Stomach smooth muscle (tissue), 2 donors: ENCODE measurements around the gene PMIS2.

ENCODE experiments used
- H3K27ac ChIP-seq: one replicate; pipeline ENCODE4 v1.7.0; 2013; ENCODE audit warnings: mild to moderate bottlenecking, low read length, inconsistent platforms
- H3K27me3 ChIP-seq, 2 donors: one replicate each; pipeline ENCODE4 v1.7.0; 2013; ENCODE audit warnings: low read length in 2 of 2; ENCODE audit not compliant: insufficient read depth in 2 of 2, control insufficient read depth in 1 of 2
- H3K36me3 ChIP-seq, 2 donors: one replicate each; pipeline ENCODE4 v1.7.0; 2013; ENCODE audit warnings: low read length in 2 of 2; ENCODE audit not compliant: control insufficient read depth in 2 of 2, insufficient read depth in 2 of 2
- H3K4me1 ChIP-seq: one replicate; pipeline ENCODE4 v1.7.0; 2013; ENCODE audit warnings: low read length; ENCODE audit not compliant: control insufficient read depth, insufficient read depth
- H3K4me3 ChIP-seq, 2 donors: one replicate each; pipeline ENCODE4 v1.7.0; 2013; ENCODE audit warnings: low read length in 2 of 2
- H3K9ac ChIP-seq, 2 donors: one replicate each; pipeline ENCODE4 v1.7.0; 2013; ENCODE audit warnings: low read length in 2 of 2, mild to moderate bottlenecking in 1 of 2
- H3K9me3 ChIP-seq, 2 donors: one replicate each; pipeline ENCODE4 v1.7.0; 2013; ENCODE audit warnings: low read length in 2 of 2; ENCODE audit not compliant: control insufficient read depth in 2 of 2
- donor health status: healthy.
- donor health status: Pancreatic carcinoma.

Gene PMIS2

DNA sequence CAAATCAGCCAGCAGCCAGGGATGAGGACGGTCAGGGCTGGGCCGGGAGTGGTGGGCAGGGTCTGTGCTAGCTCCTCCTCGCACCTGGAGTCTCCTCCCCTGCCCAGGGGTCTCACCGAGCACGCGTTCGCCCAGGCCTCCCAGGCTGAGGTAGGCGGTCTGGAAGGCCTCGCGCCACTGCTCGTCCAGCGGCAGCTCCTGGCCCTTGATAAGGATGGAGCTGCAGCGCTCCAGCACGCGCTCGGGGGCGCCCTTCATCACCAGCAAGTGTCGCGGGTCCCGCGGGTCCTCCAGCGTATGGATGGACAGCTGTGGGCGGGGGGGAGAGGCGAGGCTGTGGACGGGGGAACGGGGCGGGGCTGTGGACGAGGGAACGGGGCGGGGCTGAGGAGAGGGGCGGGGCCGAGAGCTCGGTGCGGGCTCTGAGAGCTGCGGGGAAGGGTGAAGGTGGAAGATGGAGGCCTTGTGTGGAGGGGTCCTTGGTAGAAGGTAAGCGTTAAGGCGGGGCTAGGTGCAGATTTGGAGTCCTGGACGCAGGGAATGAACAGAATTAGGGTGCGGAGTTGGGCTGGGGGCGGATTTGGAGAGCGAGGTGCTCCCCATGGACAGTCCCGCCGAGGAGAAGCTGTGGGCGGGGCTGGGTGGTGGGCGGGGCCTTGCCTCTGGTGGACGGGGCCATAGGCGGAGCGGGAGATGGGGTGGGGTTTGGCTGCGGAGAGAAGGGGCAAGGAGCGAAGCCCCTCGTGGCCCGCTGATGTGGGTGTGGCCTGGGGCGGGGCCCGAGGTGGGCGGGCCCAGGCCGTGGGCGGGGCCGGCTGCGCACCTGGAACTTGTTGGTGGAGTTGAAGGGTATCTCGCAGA lies 28.2 kb upstream of the PMIS2 start:
- Histone ChIP-seq H3K9me3 (no peaks in the 10 kb centered on the region), H3K4me1 (peaks cover 7% of the 10 kb centered on the region), H3K4me3 (peak overlapping the region; percentile 46 to 52), H3K27me3 (peaks cover 25 to 43% of the 10 kb centered on the region in 2 donors), H3K36me3 (no peaks in the 10 kb centered on the region), H3K9ac (no peak overlapping the region), H3K27ac (no peak overlapping the region)

DNA sequence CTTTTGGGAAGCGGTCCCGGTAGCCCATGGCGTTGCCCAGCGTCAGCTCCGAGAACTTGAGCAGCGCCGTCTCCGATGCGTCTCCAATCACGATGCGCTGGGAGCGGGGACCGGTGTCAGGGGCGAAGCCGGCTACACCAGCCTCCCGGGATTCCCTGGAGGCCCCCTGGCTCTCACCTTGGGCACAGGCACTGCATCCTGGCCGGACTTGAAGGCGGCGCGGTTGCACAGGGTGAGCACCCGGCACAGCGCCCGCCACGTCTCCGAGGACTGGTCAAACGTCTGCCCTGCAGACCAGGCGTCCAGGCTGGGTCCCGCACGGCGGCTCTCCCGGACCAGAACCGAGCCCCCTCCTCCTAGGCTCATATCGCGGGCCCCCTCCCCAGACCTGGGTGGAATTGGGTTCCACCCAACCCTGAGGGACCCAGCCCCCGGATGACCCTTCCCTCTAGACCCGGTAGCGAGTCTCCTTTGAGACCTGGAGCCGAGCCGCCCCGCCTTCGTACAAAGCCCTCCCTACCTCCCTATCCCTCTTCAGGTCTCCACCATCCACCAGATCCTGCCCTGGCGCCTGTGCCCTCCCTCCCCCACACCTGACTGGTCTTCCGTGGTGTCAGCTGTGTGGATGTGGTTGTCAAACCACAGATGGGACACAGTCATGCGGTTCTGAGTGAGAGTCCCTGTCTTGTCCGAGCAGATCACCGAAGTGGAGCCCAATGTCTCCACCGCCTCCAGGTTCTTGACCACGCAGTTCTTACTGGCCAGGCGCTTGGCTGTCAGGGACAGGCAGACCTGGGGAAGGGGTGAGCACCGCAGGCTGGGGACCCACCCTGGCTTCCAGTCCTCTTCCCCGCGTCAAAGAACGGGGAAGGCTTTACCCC lies 27.3 kb upstream of the PMIS2 start:
- peaks cover 7% of the 10 kb centered on the region for H3K4me1 ChIP-seq
- no peak overlapping the region for H3K9ac ChIP-seq
- H3K9me3 ChIP-seq, result no peaks in the 10 kb centered on the region
- peak overlapping the region; percentile 46 to 52 for H3K4me3 ChIP-seq
- peaks cover 29 to 44% of the 10 kb centered on the region in 2 donors for H3K27me3 ChIP-seq
- no peak overlapping the region for H3K27ac ChIP-seq
- no peaks in the 10 kb centered on the region for H3K36me3 ChIP-seq

DNA sequence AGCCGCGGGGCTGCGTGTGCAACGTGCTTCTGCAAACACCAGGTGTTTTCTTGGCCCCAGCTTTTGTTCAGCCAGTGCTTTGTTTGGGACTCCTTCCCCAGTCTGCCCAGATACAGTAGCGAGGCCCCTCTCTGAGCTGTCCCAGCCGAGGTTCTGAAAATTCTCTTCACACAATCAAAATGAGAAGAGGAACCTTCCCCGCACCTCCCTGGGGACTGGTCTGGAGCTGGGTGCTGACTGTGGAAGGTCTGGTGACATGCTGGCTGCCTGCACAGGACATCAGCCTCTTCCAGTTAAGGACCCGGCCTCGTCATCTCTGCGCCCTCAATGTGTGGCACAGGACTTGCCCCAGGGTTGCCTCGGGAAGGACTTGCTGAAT lies 26.7 kb upstream of the PMIS2 start:
- H3K36me3 ChIP-seq, result no peaks in the 10 kb centered on the region

DNA sequence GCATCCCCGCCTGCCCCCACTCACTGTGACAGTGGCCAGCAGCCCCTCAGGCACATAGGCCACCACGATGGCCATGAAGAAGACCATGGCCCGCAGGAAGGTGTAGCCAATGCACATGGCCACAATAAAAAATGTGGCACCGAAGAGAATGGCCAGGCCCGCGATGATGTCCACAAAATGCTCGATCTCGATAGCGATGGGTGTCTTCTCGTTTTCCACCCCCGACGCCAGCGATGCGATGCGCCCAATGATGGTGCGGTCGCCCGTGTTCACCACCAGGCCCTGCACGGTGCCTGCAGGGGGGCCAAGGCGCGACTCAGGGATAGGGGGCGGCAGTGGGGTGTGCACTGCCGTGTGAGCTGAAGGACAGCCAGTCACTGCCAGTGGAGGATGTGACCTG lies 26.2 kb upstream of the PMIS2 start:
- H3K36me3 ChIP-seq, result no peaks in the 10 kb centered on the region
- H3K4me1 ChIP-seq, result peaks cover 7% of the 10 kb centered on the region
- no peak overlapping the region for H3K4me3 ChIP-seq
- no peak overlapping the region for H3K27ac ChIP-seq
- H3K9me3 ChIP-seq, result no peaks in the 10 kb centered on the region
- no peak overlapping the region for H3K9ac ChIP-seq
- peaks cover 29 to 46% of the 10 kb centered on the region in 2 donors for H3K27me3 ChIP-seq

More for the DNA sequence above, 26.7 kb upstream of the PMIS2 start:
- Histone ChIP-seq H3K27me3 (peaks cover 29 to 46% of the 10 kb centered on the region in 2 donors), H3K9me3 (no peaks in the 10 kb centered on the region), H3K4me1 (peaks cover 7% of the 10 kb centered on the region), H3K27ac (no peak overlapping the region), H3K4me3 (no peak overlapping the region), H3K9ac (no peak overlapping the region)

DNA sequence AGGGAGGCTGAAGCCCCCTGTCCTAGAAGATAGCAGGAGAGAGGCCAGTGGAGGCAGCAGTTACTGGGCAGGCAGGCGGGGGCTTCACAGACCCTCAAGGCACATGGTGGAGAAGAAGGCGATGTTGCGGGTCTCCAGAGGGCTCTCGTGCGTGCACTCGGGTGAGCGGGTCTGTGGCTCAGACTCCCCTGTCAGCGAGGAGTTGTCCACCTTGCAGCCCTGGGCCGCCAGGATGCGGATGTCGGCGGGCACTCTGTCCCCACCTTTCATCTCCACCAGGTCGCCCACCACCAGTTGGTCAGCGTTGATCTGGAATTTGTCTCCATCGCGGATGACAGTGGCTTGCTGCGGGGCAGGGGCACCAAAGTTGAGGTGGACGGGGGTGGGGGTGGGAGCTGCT lies 25.7 kb upstream of the PMIS2 start:
- Histone ChIP-seq H3K9me3 (no peaks in the 10 kb centered on the region), H3K36me3 (no peaks in the 10 kb centered on the region), H3K27ac (no peak overlapping the region), H3K4me1 (peaks cover 7% of the 10 kb centered on the region), H3K27me3 (peaks cover 29 to 46% of the 10 kb centered on the region in 2 donors), H3K4me3 (no peak overlapping the region), H3K9ac (no peak overlapping the region)

DNA sequence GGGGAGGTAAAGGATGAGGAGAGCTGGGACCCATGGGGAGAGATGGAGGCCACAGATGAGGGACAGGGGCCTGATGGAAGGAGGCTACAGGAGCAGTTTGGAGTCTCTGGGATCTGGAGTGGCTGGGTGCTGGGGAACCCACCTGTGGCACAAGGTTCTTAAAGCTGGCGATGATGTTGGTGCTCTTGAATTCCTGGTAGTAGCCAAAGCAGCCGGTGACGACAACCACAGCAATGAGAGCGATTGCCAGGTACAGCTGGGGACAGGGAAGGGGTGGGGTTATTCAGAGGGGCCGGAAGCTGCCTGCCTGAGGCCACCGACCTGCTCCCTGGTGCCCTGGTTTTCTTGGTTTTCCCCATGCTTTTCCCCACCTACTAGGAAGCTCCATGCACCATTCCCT lies 25.3 kb upstream of the PMIS2 start:
- no peaks in the 10 kb centered on the region for H3K9me3 ChIP-seq
- no peak overlapping the region for H3K27ac ChIP-seq
- H3K4me3 ChIP-seq, result no peak overlapping the region
- H3K4me1 ChIP-seq, result peaks cover 7% of the 10 kb centered on the region
- H3K27me3 ChIP-seq, result peaks cover 29 to 45% of the 10 kb centered on the region in 2 donors
- H3K9ac ChIP-seq, result no peak overlapping the region
- H3K36me3 ChIP-seq, result no peaks in the 10 kb centered on the region

DNA sequence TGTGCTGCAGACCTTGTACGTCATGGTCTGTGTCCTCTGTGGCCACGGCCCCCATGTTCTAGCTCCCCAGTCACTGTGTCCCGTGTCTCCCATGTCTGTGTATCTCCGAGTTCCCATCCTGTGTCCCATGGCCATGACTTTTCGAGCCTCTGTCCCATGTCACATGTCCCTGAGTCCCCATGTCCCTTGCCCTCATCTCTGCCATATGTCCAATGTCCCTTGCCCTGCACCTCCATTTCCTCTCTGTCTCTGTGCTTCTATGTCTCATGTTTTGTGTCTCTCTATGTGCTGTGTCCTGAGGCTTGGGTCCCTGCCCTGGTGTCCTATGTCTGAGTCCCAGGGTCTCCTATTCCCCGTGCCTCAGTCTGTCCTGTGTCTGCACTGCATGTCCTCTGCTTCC lies 24.5 kb upstream of the PMIS2 start:
- peaks cover 29 to 40% of the 10 kb centered on the region in 2 donors for H3K27me3 ChIP-seq
- H3K9ac ChIP-seq, result no peak overlapping the region
- peaks cover 7% of the 10 kb centered on the region for H3K4me1 ChIP-seq
- no peak overlapping the region for H3K4me3 ChIP-seq
- H3K36me3 ChIP-seq, result no peaks in the 10 kb centered on the region
- no peak overlapping the region for H3K27ac ChIP-seq
- H3K9me3 ChIP-seq, result no peaks in the 10 kb centered on the region

DNA sequence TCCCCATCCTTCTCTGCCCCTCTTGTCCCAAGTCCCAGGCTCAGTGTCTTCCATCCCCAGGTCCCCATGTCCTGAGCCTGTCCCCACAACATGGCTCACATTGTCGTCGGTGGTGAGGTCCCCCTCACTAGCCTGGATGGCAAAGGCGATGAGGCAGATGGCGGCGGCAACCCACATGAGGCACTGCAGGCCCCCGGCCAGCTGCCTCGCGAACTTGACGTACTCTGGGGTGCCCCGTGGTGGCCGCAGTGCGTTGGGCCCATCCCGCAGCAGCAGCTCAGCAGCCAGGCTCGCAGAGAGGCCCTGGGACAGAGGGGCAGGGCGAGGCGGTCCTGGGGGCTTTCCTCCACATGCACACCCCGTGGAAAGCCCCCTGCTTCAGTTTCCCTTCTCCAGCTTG lies 23.6 kb upstream of the PMIS2 start:
- Histone ChIP-seq H3K9ac (no peak overlapping the region), H3K27ac (no peak overlapping the region), H3K27me3 (peaks cover 29 to 32% of the 10 kb centered on the region in 2 donors), H3K9me3 (no peaks in the 10 kb centered on the region), H3K4me1 (peaks cover 6% of the 10 kb centered on the region), H3K4me3 (no peak overlapping the region), H3K36me3 (no peaks in the 10 kb centered on the region)

DNA sequence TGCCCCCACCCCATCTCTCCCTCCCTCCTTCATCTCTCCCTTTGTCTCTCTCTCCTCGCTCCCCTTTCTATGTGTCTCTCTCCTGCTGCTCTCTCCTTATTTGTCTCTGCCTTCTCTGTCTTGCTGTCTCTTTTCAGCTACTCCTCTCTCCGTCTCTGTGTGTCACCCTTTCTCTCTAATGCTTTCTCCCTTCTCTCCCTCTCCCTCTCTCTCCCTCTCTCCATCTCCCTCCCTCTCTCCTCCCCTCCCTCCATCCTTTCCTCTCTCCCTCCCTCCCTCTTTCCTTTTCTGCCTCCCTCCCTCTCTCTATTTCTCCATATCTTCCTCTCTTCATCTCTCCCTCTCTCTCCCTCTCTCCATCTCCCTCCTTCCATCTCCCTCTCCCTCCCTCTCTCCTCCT lies 23.2 kb upstream of the PMIS2 start:
- no peak overlapping the region for H3K4me3 ChIP-seq
- no peak overlapping the region for H3K9ac ChIP-seq
- no peaks in the 10 kb centered on the region for H3K36me3 ChIP-seq
- peaks cover 5% of the 10 kb centered on the region for H3K4me1 ChIP-seq
- H3K27ac ChIP-seq, result no peak overlapping the region
- no peaks in the 10 kb centered on the region for H3K9me3 ChIP-seq
- H3K27me3 ChIP-seq, result peaks cover 29 to 31% of the 10 kb centered on the region in 2 donors

DNA sequence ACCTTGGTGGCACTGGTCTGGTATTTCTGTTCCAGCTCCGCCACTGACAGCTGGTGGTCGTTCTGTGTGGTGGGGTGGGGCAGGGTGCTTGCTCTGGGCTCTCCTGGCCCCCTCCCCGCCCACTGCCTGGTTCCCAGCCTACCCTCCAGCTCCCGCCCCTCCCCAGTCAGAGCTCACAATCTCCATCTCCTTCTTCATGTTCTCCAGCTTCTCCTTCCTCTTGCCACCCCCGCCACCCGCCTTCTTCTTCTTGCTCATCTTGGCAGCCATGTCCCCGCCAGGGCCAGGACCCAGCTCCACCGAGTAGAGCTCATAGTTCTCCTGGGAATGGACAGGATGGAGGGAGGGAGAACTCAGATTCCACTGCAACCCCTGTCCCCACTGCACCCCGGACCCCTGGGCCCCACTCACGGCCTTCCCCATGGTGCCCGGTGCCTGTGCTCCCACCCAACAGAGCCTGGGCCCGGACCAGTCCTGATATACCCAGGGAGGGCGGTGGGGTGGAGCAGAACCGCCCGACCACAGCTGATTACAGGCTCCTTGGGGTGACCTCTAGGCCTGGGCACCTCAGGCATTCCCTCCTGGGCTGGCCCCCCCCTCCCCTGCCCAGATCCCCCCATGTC lies 22.7 kb upstream of the PMIS2 start, which contains the start of gene ATP4A:
Gene ATP4A (minus strand): TSS at position 452 of the 623 bp plus-strand sequence. CDS start 29 bp downstream, at position 423.
- Histone ChIP-seq H3K27ac (no peak within 1 kb of the TSS), H3K4me3 (no peak within 1 kb of the TSS), H3K4me1 (peaks cover 1% of the 10 kb centered on the region), H3K9me3 (no peaks in the 10 kb centered on the region), H3K9ac (no peak within 1 kb of the TSS), H3K36me3 (no peaks in the 10 kb centered on the region), H3K27me3 (peaks cover 25 to 30% of the 10 kb centered on the region in 2 donors)
